GM21825 (cell line): ENCODE results near the gene RAG2.

Experiments used
- ATAC-seq: cut with Tn5 transposase; IDR thresholded peaks from one replicate; pipeline ENCODE4 v1.9.1; 2021; ENCODE audit warnings: mild to moderate bottlenecking, moderate library complexity; ENCODE audit not compliant: unreplicated experiment

RAG2 gene

GRCh38 chr11:36601155-36601554 is 3.1 kb upstream of the RAG2 start:
- no peak for ATAC-seq

DNA sequence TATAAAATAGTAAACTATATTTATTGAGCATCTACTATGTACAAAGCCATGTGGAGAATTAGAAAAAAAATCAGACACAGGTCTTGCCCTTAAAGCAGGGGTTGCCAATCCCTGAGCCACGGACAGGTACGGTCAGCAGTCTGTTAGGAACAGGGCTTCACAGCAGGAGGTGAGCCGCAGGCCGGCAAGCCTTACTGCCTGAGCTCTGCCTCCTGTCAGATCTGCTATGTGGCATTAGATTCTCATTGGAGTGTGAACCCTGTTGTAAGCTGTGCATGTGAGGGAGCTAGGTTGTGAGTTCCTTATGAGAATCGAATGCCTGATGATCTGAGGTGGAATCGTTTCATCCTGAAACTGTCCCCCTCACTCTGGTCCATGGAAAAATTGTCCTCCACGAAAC is 2.1 kb upstream of the RAG2 start:
- no peak for ATAC-seq

DNA sequence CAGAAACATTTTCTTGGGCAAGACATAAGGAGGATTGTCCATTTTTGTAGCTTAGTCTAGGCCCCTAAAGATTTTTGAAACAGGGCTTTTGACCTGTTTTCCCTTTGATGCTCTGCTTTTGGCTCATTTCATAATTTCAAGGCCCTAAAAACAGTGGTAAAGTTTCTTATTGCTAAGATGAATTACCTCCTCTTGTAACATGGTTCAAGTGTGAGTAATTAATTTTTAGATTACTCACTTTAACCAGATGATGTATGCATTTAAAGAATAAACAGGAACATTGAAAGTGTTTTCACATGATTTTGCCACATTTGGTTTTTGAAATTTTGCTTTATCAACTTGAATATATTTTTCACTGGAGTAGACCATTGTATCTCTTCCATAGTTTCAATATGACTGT is 1.2 kb downstream of the RAG2 start:
- ATAC-seq, result no peak

DNA sequence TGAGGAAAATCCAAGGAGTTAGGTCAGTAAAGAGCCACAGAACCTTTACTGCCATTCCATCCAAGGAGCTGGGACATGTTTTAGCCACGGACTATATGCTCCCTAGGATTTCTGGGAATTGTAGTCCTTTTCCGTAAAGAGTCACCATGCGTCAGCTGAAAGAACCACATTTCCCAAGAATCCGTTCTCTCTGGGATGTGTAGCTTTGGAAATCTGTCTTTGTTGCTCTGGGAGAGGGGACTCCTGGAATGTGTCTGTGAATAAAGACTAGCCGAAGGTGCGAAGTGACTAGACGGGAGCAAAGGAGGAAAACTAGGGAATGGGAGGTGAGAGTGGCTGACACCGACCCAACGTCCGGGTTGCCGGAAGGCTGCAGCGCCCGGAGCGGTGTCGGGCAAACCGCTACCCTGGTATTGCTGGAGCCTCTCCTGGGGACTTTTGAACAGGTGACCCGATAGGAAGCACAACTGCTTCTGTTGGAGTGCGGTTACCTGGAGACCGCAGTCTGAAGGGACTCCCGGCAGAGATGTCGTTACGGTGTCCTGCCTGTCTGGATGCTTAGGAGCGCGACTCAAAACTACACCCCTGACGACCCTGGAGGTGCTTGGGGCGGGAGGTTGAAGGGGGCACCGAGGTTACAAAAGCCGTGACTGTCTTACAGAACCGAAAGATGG is 3.6 kb downstream of the RAG2 start, which contains the start of gene IFTAP:
IFTAP (plus strand) TSS at position 187 of the 674 bp plus-strand sequence. CDS start 15,602 bp downstream, outside the sequence.
- peak; percentile 91 for ATAC-seq

- no peak for ATAC-seq
Observed at GRCh38 chr11:36591433-36591832, 6.6 kb downstream of the RAG2 start.

DNA sequence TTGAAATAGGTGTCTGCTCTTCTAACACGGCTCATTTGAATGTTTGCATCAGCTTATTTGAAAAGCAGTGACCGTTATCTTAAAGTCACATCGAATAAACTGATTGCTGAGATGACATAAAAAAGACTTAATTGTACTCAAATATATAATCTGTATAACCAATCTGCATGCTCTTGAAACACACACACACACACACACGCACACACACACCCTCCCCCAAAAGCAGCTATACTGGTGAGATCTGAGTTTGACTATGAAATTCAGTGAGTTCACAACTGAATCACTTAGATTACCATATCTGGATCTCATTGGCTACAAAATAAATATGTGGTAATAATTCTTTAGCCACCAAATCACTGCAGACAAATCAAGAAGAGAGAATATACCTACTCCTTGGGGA is 7.5 kb downstream of the RAG2 start:
- no peak for ATAC-seq

DNA sequence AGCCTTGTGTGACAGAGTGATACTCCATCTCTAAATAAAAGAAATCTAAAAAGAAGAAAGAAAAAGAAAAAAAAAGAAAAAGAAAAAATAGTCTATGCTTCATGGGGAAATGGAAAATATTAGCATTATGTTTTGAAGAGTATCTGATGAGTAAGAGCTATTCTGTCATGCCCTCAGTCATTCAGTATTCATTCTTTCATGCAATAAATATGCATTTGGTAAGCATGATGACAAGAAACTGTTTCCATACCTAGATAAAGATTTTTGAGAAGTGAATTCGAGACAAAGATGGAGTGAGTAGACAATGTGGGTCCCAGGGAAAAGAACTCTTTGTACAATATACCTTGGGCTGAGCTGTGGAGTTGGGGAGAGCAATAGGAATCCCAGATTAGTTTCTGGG is 9.9 kb downstream of the RAG2 start:
- no peak for ATAC-seq

- peak; percentile 70 for ATAC-seq
Observed at GRCh38 chr11:36586543-36586942, 11.5 kb downstream of the RAG2 start.

DNA sequence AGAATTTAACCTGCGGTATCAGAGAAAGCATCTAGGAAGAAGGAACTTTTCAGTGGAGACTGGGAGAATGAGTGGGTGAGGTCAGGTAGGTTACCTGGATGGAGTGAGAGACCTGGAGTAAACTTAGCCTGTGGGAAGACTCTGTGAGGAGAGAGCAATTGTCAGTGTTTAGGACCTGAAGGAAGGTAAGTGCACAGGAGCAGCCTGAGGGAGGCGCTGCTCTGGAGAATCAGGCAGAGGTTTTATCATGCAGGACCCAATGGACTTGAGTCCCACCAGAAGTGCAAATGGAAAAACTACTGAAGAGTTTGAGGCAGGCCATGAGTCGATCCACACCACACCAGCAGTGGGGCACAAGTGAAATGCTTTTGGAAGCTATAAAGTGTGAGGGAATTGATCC is 14.4 kb downstream of the RAG2 start:
- no peak for ATAC-seq

DNA sequence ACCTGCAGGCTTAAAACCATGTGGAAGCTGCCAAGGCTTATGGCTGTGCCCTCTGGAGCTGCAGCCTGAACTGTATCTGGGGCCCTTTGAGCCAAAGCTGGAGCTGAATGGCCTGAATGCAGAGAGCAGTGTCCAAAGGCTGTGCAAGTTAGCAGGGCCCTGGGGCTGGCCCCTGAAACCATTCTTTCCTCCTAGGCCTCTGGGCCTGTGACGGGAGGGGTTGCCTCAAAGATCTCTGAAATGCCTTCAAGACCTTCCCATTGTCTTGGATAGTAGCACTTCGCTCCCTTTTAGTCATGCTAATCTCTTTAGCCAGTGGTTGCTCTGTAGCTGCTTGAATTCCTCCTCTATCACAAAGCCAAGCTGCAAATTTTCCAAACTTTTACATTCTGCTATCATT is 16.5 kb downstream of the RAG2 start:
- ATAC-seq, result no peak

DNA sequence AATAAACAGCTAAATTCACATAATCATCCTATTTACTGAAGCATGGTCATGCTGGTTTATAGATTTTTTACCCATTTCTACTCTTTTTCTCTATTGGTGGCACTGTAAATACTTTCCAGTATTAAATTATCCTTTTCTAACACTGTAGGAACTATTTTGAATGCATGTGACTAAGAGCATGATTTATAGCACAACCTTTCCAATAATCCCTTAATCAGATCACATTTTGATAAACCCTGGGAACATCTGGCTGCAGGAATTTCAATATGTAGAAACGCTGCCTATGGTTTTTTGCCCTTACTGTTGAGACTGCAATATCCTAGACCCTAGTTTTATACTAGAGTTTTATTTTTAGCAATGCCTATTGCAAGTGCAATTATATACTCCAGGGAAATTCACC is 19.6 kb downstream of the RAG2 start:
- no peak for ATAC-seq

- no peak for ATAC-seq
Observed at GRCh38 chr11:36577859-36578258, 20.2 kb downstream of the RAG2 start.

- no peak for ATAC-seq
Observed at GRCh38 chr11:36577373-36577772, 20.7 kb downstream of the RAG2 start.

GRCh38 chr11:36574486-36574885 is 23.6 kb downstream of the RAG2 start:
- ATAC-seq, result no peak

GRCh38 chr11:36569095-36569494 is 28.9 kb downstream of the RAG2 start:
- ATAC-seq, result no peak

DNA sequence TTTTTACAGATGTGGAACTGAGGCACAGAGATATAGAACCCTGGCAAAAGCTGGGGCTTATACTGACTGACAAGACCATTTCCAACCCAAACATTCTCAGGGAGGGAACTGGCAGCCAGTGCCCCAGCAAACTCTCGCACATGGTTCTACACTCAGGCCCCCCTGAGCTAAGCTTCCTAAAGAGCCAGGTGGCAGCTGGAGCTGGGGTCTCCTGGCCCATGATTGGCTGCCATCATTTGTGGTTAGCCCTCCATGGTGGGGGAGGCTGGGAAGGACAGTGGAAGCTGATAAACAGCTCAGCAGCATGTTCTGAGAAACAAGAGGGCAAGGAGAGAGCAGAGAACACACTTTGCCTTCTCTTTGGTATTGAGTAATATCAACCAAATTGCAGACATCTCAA is 30.3 kb downstream of the RAG2 start, which contains the start of gene RAG1:
RAG1 (plus strand) TSS at position 314 of the 400 bp plus-strand sequence. CDS start 5,298 bp downstream, outside the sequence.
- no peak for ATAC-seq

- ATAC-seq, result no peak
Observed at GRCh38 chr11:36566407-36567053, 31.5 kb downstream of the RAG2 start.

- no peak for ATAC-seq
Observed at GRCh38 chr11:36565031-36565610, 32.9 kb downstream of the RAG2 start.

DNA sequence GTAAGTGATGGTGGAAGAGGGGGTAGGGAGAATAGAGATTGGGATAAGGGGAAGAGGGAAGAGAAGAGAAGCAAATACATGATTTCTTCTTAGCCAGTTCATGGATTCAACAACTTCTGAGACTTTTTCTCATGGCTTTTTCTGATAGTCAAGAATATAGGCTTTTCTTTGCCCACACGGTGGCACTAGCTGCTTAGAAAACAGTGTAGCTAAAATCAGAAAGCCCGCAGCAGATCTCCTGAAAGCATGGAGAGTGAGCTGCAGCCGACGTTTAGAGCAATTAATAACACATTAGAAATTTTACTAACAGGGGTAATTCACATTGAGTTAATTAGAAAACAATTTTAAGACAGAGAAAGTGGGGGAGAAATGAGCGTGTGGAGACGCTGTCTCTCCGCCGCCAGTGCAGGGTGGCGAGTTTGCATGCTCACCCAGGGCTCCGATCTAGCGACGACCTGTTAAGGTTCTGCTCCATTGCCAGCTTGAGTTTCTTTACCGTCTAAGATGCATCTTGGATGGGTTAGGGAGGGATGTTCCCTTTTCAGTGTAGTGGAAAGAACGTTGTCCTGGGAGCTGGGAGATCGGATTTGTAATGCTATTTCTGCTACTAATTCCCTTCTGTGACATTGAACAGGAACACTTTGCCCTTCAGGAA is 33.5 kb downstream of the RAG2 start:
- no peak for ATAC-seq

DNA sequence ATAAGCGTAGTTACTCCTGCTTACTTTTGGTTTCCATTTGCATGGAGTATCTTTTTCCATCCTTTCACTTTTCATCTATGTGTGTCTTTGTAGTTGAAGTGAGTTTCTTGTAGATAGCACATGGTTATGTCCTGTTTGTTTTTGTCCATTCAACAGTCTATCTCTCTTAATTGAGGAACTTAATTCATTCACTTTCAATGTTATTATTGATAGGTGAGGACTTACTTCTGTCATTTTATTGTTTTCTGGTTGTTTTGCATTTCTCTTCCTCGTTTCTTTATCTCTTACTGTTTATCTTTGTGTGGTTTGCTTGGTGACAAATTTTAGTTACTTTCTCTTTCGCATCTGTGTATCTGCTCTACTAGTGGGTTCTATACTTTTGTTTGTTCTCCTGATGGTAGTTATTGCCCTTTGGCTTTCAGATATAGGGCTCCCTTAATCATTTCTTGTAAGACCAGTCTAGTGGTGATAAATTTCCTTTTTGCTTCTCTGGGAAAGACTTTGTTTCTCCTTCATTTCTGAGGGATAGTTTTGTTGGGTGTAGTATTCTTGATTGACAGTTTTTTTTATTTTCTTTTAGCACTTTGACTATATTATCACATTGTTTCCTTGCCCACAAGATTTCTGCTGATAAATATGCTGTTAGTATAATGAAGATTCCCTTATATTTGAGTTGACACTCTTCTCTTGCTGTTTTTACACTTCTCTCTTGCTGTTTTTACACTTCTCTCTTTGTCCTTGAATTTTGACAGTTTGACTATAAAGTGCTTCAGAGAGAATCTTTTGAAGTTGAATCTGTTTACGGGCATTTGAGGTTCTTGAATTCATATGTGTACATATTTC is 39.2 kb downstream of the RAG2 start:
- ATAC-seq, result peak; percentile 86

DNA sequence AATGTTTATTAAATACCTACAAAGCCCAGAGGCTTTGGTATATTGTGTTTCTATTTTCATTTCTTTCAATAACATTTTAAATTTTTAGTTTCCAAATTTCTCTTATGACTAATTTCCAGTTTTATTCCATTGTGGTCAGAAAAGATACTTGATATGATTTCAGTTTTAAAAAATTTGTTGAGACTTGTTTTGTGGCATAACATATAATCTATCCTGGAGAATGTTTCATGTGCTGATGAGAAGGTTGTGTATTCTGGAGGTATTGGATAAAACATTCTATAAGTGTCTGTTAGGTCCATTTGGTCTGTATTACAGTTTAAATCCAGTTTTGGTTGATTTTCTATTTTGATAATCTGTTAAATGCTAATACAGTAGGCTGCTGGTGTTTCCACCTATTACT is 40.0 kb downstream of the RAG2 start:
- ATAC-seq, result no peak
